ENCODE results near the gene PET100.

- TF ChIP-seq CTCF (IDR thresholded peaks at IDR 0.05 in 2 of 3, conservative IDR thresholded peaks at IDR 0.05 in 1 of 3; ENCODE audit: borderline replicate concordance in 1 of 3, insufficient read depth in 1 of 3, low read depth in 2 of 3, low read length in 2 of 3): no peak
- no peak for TF ChIP-seq CBX3 (IDR thresholded peaks at IDR 0.05; ENCODE audit: low read depth)
- TF ChIP-seq FOSL1 (IDR thresholded peaks at IDR 0.05; ENCODE audit: low read depth): no peak
- TF ChIP-seq POLR2A (IDR thresholded peaks at IDR 0.05; ENCODE audit: borderline replicate concordance, extremely low read depth, insufficient read depth, insufficient read length): no peak
- TF ChIP-seq TCF7L2 (IDR thresholded peaks at IDR 0.05; ENCODE audit: borderline replicate concordance, extremely low read depth, insufficient read depth, insufficient read length): no peak
- TF ChIP-seq ATF3 (IDR thresholded peaks at IDR 0.05): no peak
- TF ChIP-seq EZH2 (IDR thresholded peaks at IDR 0.05): no peak
These were observed 46.8 kb downstream of the PET100 start for GRCh38 chr19:7676376-7676775.
